ENCODE data around the gene SYT12. TPM values are rescaled to one million over a fixed set of nuclear protein-coding genes. Genes with fewer than 3 reads are reported as not detected.

Gene SYT12
- total RNA-seq, 1 experiment from 2014 or later = 2.8 TPM

- H3K27me3 ChIP-seq (ENCODE audit: control insufficient read depth, insufficient read depth, low read length) = no peaks in the 10 kb centered on the region
- peak overlapping the region; percentile 27 for H3K4me3 ChIP-seq (ENCODE audit: insufficient read depth, low read depth, low read length)
- H3K36me3 ChIP-seq (replicated peaks; ENCODE audit: control insufficient read depth, insufficient read depth, low read length) = no peaks in the 10 kb centered on the region; the same call in 1 of the 2 replicates
- peak; percentile 99 for DNase-seq
Measured at GRCh38 chr11:67071420-67072284, 48.7 kb downstream of the SYT12 start.

- Histone ChIP-seq H3K27me3 (ENCODE audit: control insufficient read depth, insufficient read depth, low read length) (no peaks in the 10 kb centered on the region), H3K36me3 (replicated peaks; ENCODE audit: control insufficient read depth, insufficient read depth, low read length) (no peaks in the 10 kb centered on the region; the same call in 1 of the 2 replicates), H3K4me3 (ENCODE audit: insufficient read depth, low read depth, low read length) (no peak overlapping the region)
- DNase-seq = no peak
Measured at GRCh38 chr11:67072295-67072694, 49.4 kb downstream of the SYT12 start.

- H3K27me3 ChIP-seq (ENCODE audit: control insufficient read depth, insufficient read depth, low read length) = no peaks in the 10 kb centered on the region
- H3K4me3 ChIP-seq (ENCODE audit: insufficient read depth, low read depth, low read length) = no peak overlapping the region
- H3K36me3 ChIP-seq (replicated peaks; ENCODE audit: control insufficient read depth, insufficient read depth, low read length) = no peaks in the 10 kb centered on the region; the same call in 1 of the 2 replicates
- DNase-seq = no peak
Measured at GRCh38 chr11:67073908-67074307, 51.0 kb downstream of the SYT12 start.

- Histone ChIP-seq H3K36me3 (replicated peaks; ENCODE audit: control insufficient read depth, insufficient read depth, low read length) (no peaks in the 10 kb centered on the region; the same call in 1 of the 2 replicates), H3K4me3 (ENCODE audit: insufficient read depth, low read depth, low read length) (no peak overlapping the region), H3K27me3 (ENCODE audit: control insufficient read depth, insufficient read depth, low read length) (no peaks in the 10 kb centered on the region)
- no peak for DNase-seq
Measured at GRCh38 chr11:67076202-67076601, 53.3 kb downstream of the SYT12 start.

- H3K27me3 ChIP-seq (ENCODE audit: control insufficient read depth, insufficient read depth, low read length) = no peaks in the 10 kb centered on the region
- no peak for DNase-seq
- H3K4me3 ChIP-seq (ENCODE audit: insufficient read depth, low read depth, low read length) = no peak overlapping the region
- no peaks in the 10 kb centered on the region for H3K36me3 ChIP-seq (replicated peaks; ENCODE audit: control insufficient read depth, insufficient read depth, low read length)
Measured at GRCh38 chr11:67079065-67079705, 56.3 kb downstream of the SYT12 start.

GRCh38 chr11:67082071-67082791 lies 59.3 kb downstream of the SYT12 start:
- H3K4me3 ChIP-seq (ENCODE audit: insufficient read depth, low read depth, low read length) = 0 out of 2 replicates have a peak overlapping the region, but pooled peaks have one; percentile 4
- no peaks in the 10 kb centered on the region for H3K27me3 ChIP-seq (ENCODE audit: control insufficient read depth, insufficient read depth, low read length)
- peak; percentile 76 for DNase-seq

GRCh38 chr11:67083786-67084366 lies 60.9 kb downstream of the SYT12 start:
- Histone ChIP-seq H3K36me3 (replicated peaks; ENCODE audit: control insufficient read depth, insufficient read depth, low read length) (no peaks in the 10 kb centered on the region), H3K27me3 (ENCODE audit: control insufficient read depth, insufficient read depth, low read length) (no peaks in the 10 kb centered on the region), H3K4me3 (ENCODE audit: insufficient read depth, low read depth, low read length) (no peak overlapping the region)
- no peak for DNase-seq

More at GRCh38 chr11:67082071-67082791, 59.3 kb downstream of the SYT12 start:
- H3K36me3 ChIP-seq (replicated peaks; ENCODE audit: control insufficient read depth, insufficient read depth, low read length) = no peaks in the 10 kb centered on the region

GRCh38 chr11:67085617-67086016 lies 62.7 kb downstream of the SYT12 start:
- DNase-seq = peak; percentile 7
- Histone ChIP-seq H3K4me3 (ENCODE audit: insufficient read depth, low read depth, low read length) (no peak overlapping the region), H3K36me3 (replicated peaks; ENCODE audit: control insufficient read depth, insufficient read depth, low read length) (no peaks in the 10 kb centered on the region), H3K27me3 (ENCODE audit: control insufficient read depth, insufficient read depth, low read length) (no peaks in the 10 kb centered on the region)

GRCh38 chr11:67090717-67091116 lies 67.8 kb downstream of the SYT12 start:
- Histone ChIP-seq H3K36me3 (replicated peaks; ENCODE audit: control insufficient read depth, insufficient read depth, low read length) (no peaks in the 10 kb centered on the region), H3K4me3 (ENCODE audit: insufficient read depth, low read depth, low read length) (no peak overlapping the region), H3K27me3 (ENCODE audit: control insufficient read depth, insufficient read depth, low read length) (no peaks in the 10 kb centered on the region)
- no peak for DNase-seq

- Histone ChIP-seq H3K36me3 (replicated peaks; ENCODE audit: control insufficient read depth, insufficient read depth, low read length) (no peaks in the 10 kb centered on the region), H3K27me3 (ENCODE audit: control insufficient read depth, insufficient read depth, low read length) (no peaks in the 10 kb centered on the region), H3K4me3 (ENCODE audit: insufficient read depth, low read depth, low read length) (no peak overlapping the region)
- no peak for DNase-seq
Measured at GRCh38 chr11:67095214-67095507, 72.2 kb downstream of the SYT12 start.

GRCh38 chr11:67098799-67099429 lies 76.0 kb downstream of the SYT12 start:
- no peak overlapping the region for H3K4me3 ChIP-seq (ENCODE audit: insufficient read depth, low read depth, low read length)
- H3K27me3 ChIP-seq (ENCODE audit: control insufficient read depth, insufficient read depth, low read length) = no peaks in the 10 kb centered on the region
- peak; percentile 22 for DNase-seq
- no peaks in the 10 kb centered on the region for H3K36me3 ChIP-seq (replicated peaks; ENCODE audit: control insufficient read depth, insufficient read depth, low read length)

- Histone ChIP-seq H3K27me3 (ENCODE audit: control insufficient read depth, insufficient read depth, low read length) (no peaks in the 10 kb centered on the region), H3K36me3 (replicated peaks; ENCODE audit: control insufficient read depth, insufficient read depth, low read length) (no peaks in the 10 kb centered on the region), H3K4me3 (ENCODE audit: insufficient read depth, low read depth, low read length) (no peak overlapping the region)
- peak; percentile 15 for DNase-seq
Measured at GRCh38 chr11:67099831-67100324, 76.9 kb downstream of the SYT12 start.
